MM.1S (cell line): ENCODE measurements around the gene AHRR.

Experiments used
- EZH2 ChIP-seq: fragments of 300-600 bp; sonication (generic); optimal IDR thresholded peaks from 2 replicates; pipeline ENCODE3; 2017; ENCODE audit warnings: low read depth, mild to moderate bottlenecking, antibody characterized with exemption, low read length, mixed read lengths
- EZH2phosphoT487 ChIP-seq: fragments of 300-600 bp; sonication (generic); IDR thresholded peaks from 2 replicates; pipeline ENCODE4 v1.6.1; 2018; ENCODE audit warnings: antibody characterized with exemption, low read length
- TF ChIP-seq, protein P1 (sequence below): fragments of 300-600 bp; sonication (generic); IDR thresholded peaks from 2 replicates; pipeline ENCODE4 v1.5.1; 2016; ENCODE audit warnings: antibody characterized with exemption, low read length, mixed read lengths

DNA sequence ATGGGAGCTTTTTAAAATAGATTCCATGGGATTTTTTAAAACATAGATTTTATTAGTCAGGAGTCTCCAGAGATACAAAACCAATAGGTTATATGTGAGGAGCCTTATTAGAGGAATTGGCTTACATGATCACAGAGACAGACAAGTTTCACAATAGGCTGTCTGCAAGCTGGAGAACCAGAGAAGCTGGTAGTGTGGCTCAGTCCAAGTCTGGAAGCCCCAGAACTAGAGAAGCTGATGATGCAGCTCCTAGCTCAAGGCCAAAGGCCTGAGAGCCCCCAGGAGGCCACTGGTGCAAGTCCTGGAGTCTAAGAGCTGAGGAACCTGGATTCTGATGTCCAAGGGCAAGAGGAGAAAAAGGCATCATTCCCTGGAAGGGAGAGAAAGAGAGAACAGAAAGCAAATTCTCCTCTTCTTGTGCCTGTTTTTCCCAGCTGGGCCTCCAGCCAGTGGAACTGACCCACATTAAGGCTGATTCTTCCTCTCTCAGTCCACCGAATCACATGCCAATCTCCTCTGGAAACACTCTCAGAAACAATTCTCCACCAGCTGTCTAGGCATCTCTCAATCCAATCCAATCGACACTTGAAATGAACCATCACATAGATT is 59.3 kb downstream of the AHRR start:
- TF ChIP-seq, protein P1, sequence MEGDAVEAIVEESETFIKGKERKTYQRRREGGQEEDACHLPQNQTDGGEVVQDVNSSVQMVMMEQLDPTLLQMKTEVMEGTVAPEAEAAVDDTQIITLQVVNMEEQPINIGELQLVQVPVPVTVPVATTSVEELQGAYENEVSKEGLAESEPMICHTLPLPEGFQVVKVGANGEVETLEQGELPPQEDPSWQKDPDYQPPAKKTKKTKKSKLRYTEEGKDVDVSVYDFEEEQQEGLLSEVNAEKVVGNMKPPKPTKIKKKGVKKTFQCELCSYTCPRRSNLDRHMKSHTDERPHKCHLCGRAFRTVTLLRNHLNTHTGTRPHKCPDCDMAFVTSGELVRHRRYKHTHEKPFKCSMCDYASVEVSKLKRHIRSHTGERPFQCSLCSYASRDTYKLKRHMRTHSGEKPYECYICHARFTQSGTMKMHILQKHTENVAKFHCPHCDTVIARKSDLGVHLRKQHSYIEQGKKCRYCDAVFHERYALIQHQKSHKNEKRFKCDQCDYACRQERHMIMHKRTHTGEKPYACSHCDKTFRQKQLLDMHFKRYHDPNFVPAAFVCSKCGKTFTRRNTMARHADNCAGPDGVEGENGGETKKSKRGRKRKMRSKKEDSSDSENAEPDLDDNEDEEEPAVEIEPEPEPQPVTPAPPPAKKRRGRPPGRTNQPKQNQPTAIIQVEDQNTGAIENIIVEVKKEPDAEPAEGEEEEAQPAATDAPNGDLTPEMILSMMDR = no peak
- TF ChIP-seq EZH2 (no peak), EZH2phosphoT487 (no peak)
